ENCODE measurements around the gene CHST8. TPM values are rescaled to one million over a fixed set of nuclear protein-coding genes. Genes with fewer than 3 reads are reported as not detected.

Gene CHST8
- total RNA-seq, 1 donor from 2014 or later = 0.96 TPM

- Mint-ChIP-seq H3K27me3 (ENCODE audit: low read depth) (peaks cover 23% of the 10 kb centered on the region), H3K27ac (ENCODE audit: unreplicated experiment) (no peak overlapping the region), H3K36me3 (ENCODE audit: low read depth) (no peaks in the 10 kb centered on the region), H3K4me1 (no peaks in the 10 kb centered on the region), H3K4me3 (no peak overlapping the region), H3K9me3 (no peaks in the 10 kb centered on the region)
- TF ChIP-seq CTCF (conservative IDR thresholded peaks at IDR 0.05) = no peak
- DNase-seq (ENCODE audit: low read depth, low spot score) = no peak
These were observed 84.9 kb downstream of the CHST8 start for GRCh38 chr19:33706631-33707030.

GRCh38 chr19:33712268-33712667 lies 90.5 kb downstream of the CHST8 start:
- no peak for DNase-seq (ENCODE audit: low read depth, low spot score)
- Mint-ChIP-seq H3K4me3 (no peak overlapping the region), H3K9me3 (peaks cover 3% of the 10 kb centered on the region), H3K27ac (ENCODE audit: unreplicated experiment) (no peak overlapping the region), H3K4me1 (no peaks in the 10 kb centered on the region), H3K27me3 (ENCODE audit: low read depth) (peaks cover 48% of the 10 kb centered on the region), H3K36me3 (ENCODE audit: low read depth) (no peaks in the 10 kb centered on the region)
- no peak for TF ChIP-seq CTCF (conservative IDR thresholded peaks at IDR 0.05)

GRCh38 chr19:33713194-33713593 lies 91.4 kb downstream of the CHST8 start:
- Mint-ChIP-seq H3K36me3 (ENCODE audit: low read depth) (no peaks in the 10 kb centered on the region), H3K9me3 (peaks cover 3% of the 10 kb centered on the region), H3K27me3 (ENCODE audit: low read depth) (peaks cover 45% of the 10 kb centered on the region), H3K4me3 (no peak overlapping the region), H3K27ac (ENCODE audit: unreplicated experiment) (no peak overlapping the region), H3K4me1 (no peaks in the 10 kb centered on the region)
- no peak for DNase-seq (ENCODE audit: low read depth, low spot score)
- TF ChIP-seq CTCF (conservative IDR thresholded peaks at IDR 0.05) = no peak

- Mint-ChIP-seq H3K36me3 (ENCODE audit: low read depth) (no peaks in the 10 kb centered on the region), H3K27me3 (ENCODE audit: low read depth) (peaks cover 47% of the 10 kb centered on the region), H3K9me3 (peaks cover 3% of the 10 kb centered on the region), H3K4me3 (no peak overlapping the region), H3K4me1 (no peaks in the 10 kb centered on the region), H3K27ac (ENCODE audit: unreplicated experiment) (no peak overlapping the region)
- TF ChIP-seq CTCF (conservative IDR thresholded peaks at IDR 0.05) = no peak
- DNase-seq (ENCODE audit: low read depth, low spot score) = no peak
These were observed 92.4 kb downstream of the CHST8 start for GRCh38 chr19:33714149-33714548.

- Mint-ChIP-seq H3K27me3 (ENCODE audit: low read depth) (peaks cover 38% of the 10 kb centered on the region), H3K9me3 (peaks cover 3% of the 10 kb centered on the region), H3K4me1 (no peaks in the 10 kb centered on the region), H3K36me3 (ENCODE audit: low read depth) (no peaks in the 10 kb centered on the region), H3K4me3 (no peak overlapping the region), H3K27ac (ENCODE audit: unreplicated experiment) (no peak overlapping the region)
- no peak for TF ChIP-seq CTCF (conservative IDR thresholded peaks at IDR 0.05)
- DNase-seq (ENCODE audit: low read depth, low spot score) = no peak
These were observed 93.7 kb downstream of the CHST8 start for GRCh38 chr19:33715462-33715861.

- H3K4me1 Mint-ChIP-seq = no peaks in the 10 kb centered on the region
- TF ChIP-seq CTCF (conservative IDR thresholded peaks at IDR 0.05) = no peak
- no peak overlapping the region for H3K4me3 Mint-ChIP-seq
- peaks cover 32% of the 10 kb centered on the region for H3K27me3 Mint-ChIP-seq (ENCODE audit: low read depth)
- H3K9me3 Mint-ChIP-seq = peaks cover 5% of the 10 kb centered on the region
- no peak overlapping the region for H3K27ac Mint-ChIP-seq (ENCODE audit: unreplicated experiment)
- H3K36me3 Mint-ChIP-seq (ENCODE audit: low read depth) = no peaks in the 10 kb centered on the region
- no peak for DNase-seq (ENCODE audit: low read depth, low spot score)
These were observed 96.1 kb downstream of the CHST8 start for GRCh38 chr19:33717878-33718277.

Measured in neural crest cell (in vitro differentiated cells).